Keratinocyte (primary cell): ENCODE data around the gene TP73. TPM values are rescaled to one million over a fixed set of nuclear protein-coding genes. Genes with fewer than 3 reads are reported as not detected.

ENCODE experiments used
- DNase-seq: peaks from one replicate; pipeline ENCODE4 v3.0.0-alpha.2; 2011; ENCODE audit warnings: low read depth, missing footprints, low spot score
- FAIRE-seq: peaks from 2 replicates; lab custom pipeline; 2011; peaks lifted over from hg19 to GRCh38; lab: Jason Lieb, UNC
- H2AFZ ChIP-seq: 2 replicates; pipeline ENCODE4 v1.6.0; 2012; ENCODE audit warnings: low read length, control low read depth, inconsistent platforms; ENCODE audit not compliant: control insufficient read depth
- H3K27ac ChIP-seq: 2 replicates; pipeline ENCODE4 v1.5.1; 2011; ENCODE audit warnings: low read length; ENCODE audit not compliant: control insufficient read depth, insufficient read depth
- H3K27me3 ChIP-seq: 3 replicates; pipeline ENCODE4 v1.6.0; 2011; ENCODE audit warnings: low read length; ENCODE audit not compliant: control insufficient read depth, insufficient read depth; ENCODE audit errors: extremely low read depth
- H3K36me3 ChIP-seq, 2 experiments: 2 replicates in 1 of 2; 3 replicates in 1 of 2; pipeline ENCODE4 v1.5.1; 2011; ENCODE audit warnings: low read length in 2 of 2, mild to moderate bottlenecking in 1 of 2; ENCODE audit not compliant: control insufficient read depth in 2 of 2, insufficient read depth in 2 of 2; ENCODE audit errors: extremely low read depth in 1 of 2
- H3K4me1 ChIP-seq: 3 replicates; pipeline ENCODE4 v1.5.1; 2011; ENCODE audit warnings: low read length; ENCODE audit not compliant: control insufficient read depth, insufficient read depth; ENCODE audit errors: extremely low read depth
- H3K4me2 ChIP-seq: 3 replicates; pipeline ENCODE4 v1.6.0; 2011; ENCODE audit warnings: low read depth, low read length; ENCODE audit not compliant: control insufficient read depth, insufficient read depth; ENCODE audit errors: extremely low read depth
- H3K4me3 ChIP-seq, 3 experiments: fragments of 200-600 bp in 1 of 3; sonication (generic) in 1 of 3; 2 replicates in 2 of 3; 3 replicates in 1 of 3; pipeline ENCODE4 v1.5.1; 2011 to 2016; ENCODE audit warnings: low read length in 3 of 3, mild to moderate bottlenecking in 3 of 3, control low read depth in 2 of 3, inconsistent platforms in 1 of 3, low read depth in 1 of 3, mixed read lengths in 1 of 3, mixed run types in 1 of 3, moderate library complexity in 1 of 3; ENCODE audit not compliant: control insufficient read depth in 2 of 3, insufficient read depth in 2 of 3; ENCODE audit errors: extremely low read depth in 1 of 3
- H3K79me2 ChIP-seq: 2 replicates; pipeline ENCODE4 v1.6.0; 2012; ENCODE audit warnings: low read length; ENCODE audit not compliant: control insufficient read depth, insufficient read depth
- H3K9ac ChIP-seq: 3 replicates; pipeline ENCODE4 v1.6.0; 2011; ENCODE audit warnings: low read length; ENCODE audit not compliant: control insufficient read depth, insufficient read depth; ENCODE audit errors: extremely low read depth
- H3K9me1 ChIP-seq: 3 replicates; pipeline ENCODE4 v1.6.0; 2011; ENCODE audit warnings: low read length; ENCODE audit not compliant: control insufficient read depth, insufficient read depth; ENCODE audit errors: extremely low read depth
- H3K9me3 ChIP-seq: 2 replicates; pipeline ENCODE4 v1.5.1; 2012; ENCODE audit warnings: low read depth, low read length; ENCODE audit not compliant: control insufficient read depth
- H4K20me1 ChIP-seq: 3 replicates; pipeline ENCODE4 v1.6.0; 2011; ENCODE audit warnings: low read length; ENCODE audit not compliant: control insufficient read depth, insufficient read depth; ENCODE audit errors: extremely low read depth
- EZH2 ChIP-seq: IDR thresholded peaks from one replicate; pipeline ENCODE4 v1.6.1; 2012; ENCODE audit warnings: inconsistent platforms, mild to moderate bottlenecking, low read length, moderate library complexity
- dilution Hi-C: fragments of 300-500 bp; cut with MboI; formaldehyde crosslinking; loops from one replicate; pipeline ENCODE4 v1.7.0; 2020; ENCODE audit warnings: low sequenced_read_pairs; ENCODE audit not compliant: extremely low pct_ligation_motif_present
- polyA plus RNA-seq, 5 experiments: library from polyadenylated mRNA; depleted of rRNA in 3 of 5; stranded (reverse) in 3 of 5; stranded (forward) in 1 of 5; unstranded in 1 of 5; fragments of >200 nt; gene quantifications; 1 replicate in 1 of 5; 2 replicates in 3 of 5; 3 replicates in 1 of 5; pipeline versions ENCODE4 v1.2.1 to v1.2.3, GENCODE V29; 2011 to 2012; ENCODE audit warnings: missing spikeins in 2 of 5, low read depth in 1 of 5, low replicate concordance in 1 of 5
- TF ChIP-seq, protein P1 (sequence below), 3 experiments: IDR thresholded peaks in 1 of 3; conservative IDR thresholded peaks in 1 of 3; optimal IDR thresholded peaks in 1 of 3; 2 replicates in 2 of 3; 3 replicates in 1 of 3; pipeline versions ENCODE3 to v1.5.1; 2011; ENCODE audit warnings: low read length in 3 of 3, mild to moderate bottlenecking in 3 of 3, moderate library complexity in 2 of 3, control low read depth in 1 of 3, inconsistent platforms in 1 of 3; ENCODE audit not compliant: insufficient read depth in 2 of 3; ENCODE audit errors: extremely low read depth in 1 of 3

Gene TP73
- polyA plus RNA-seq, 1 donor (not counting 4 experiments of a cell fraction or from before 2014, with no cell fraction given): 0.14 TPM

DNA sequence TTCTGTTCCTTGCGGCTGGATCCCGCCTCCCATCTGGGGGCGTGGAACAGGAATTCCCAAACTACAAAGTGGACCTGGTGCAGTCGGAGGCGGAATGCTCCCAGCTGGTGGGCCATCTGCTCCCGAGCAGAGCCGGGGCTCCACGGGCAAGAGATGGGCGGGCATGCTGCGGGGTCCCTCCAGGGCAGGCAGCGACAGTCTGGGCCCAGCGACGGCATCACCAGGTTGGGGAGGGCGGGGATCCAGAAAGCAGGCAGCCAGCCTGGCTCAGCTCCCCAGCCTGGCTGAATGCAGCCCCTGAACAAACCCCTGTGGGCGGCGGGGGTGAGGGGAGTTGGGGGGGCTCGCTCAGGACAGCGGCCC, 44.6 kb upstream of the TP73 start:
- peaks cover 27% of the 10 kb centered on the region for H3K27me3 ChIP-seq
- H3K9me1 ChIP-seq: no peaks in the 10 kb centered on the region
- TF ChIP-seq EZH2: no peak
- TF ChIP-seq, protein P1, sequence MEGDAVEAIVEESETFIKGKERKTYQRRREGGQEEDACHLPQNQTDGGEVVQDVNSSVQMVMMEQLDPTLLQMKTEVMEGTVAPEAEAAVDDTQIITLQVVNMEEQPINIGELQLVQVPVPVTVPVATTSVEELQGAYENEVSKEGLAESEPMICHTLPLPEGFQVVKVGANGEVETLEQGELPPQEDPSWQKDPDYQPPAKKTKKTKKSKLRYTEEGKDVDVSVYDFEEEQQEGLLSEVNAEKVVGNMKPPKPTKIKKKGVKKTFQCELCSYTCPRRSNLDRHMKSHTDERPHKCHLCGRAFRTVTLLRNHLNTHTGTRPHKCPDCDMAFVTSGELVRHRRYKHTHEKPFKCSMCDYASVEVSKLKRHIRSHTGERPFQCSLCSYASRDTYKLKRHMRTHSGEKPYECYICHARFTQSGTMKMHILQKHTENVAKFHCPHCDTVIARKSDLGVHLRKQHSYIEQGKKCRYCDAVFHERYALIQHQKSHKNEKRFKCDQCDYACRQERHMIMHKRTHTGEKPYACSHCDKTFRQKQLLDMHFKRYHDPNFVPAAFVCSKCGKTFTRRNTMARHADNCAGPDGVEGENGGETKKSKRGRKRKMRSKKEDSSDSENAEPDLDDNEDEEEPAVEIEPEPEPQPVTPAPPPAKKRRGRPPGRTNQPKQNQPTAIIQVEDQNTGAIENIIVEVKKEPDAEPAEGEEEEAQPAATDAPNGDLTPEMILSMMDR (optimal IDR thresholded peaks at IDR 0.05 in 1 of 3, IDR thresholded peaks at IDR 0.05 in 1 of 3, conservative IDR thresholded peaks at IDR 0.05 in 1 of 3; ENCODE audit: extremely low read depth in 1 of 3, insufficient read depth in 2 of 3, low read length in 3 of 3): no peak
- DNase-seq (no peak), FAIRE-seq (no peak)
- H2AFZ ChIP-seq: no peak overlapping the region
- no peak overlapping the region for H3K4me3 ChIP-seq
- H3K36me3 ChIP-seq: no peaks in the 10 kb centered on the region
- H3K27ac ChIP-seq: no peak overlapping the region
- H3K9ac ChIP-seq: no peak overlapping the region
- dilution Hi-C loops: no loop called here
- H3K4me2 ChIP-seq: no peak overlapping the region
- no peaks in the 10 kb centered on the region for H3K79me2 ChIP-seq
- H3K9me3 ChIP-seq: no peaks in the 10 kb centered on the region
- no peaks in the 10 kb centered on the region for H3K4me1 ChIP-seq
- no peaks in the 10 kb centered on the region for H4K20me1 ChIP-seq

DNA sequence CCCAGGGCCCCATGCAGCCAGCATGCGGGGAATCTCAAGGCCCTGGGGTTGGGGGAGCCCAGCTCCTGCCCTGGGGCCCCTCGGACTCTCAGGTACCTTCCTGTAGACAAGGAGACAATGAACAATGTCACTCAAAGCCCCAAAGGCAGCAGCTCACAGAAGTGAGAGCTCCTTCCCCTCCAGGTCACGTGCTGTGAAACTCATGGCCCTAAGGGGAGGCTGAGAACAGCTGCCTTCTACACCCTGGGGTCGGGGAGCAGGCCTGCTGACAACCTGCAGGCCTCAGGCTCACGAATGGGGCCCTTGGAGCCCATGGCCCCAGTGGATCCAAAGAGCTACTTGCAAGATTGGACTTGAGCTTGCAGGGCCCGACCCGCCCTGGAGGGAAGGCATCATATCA, 44.2 kb upstream of the TP73 start:
- Histone ChIP-seq H4K20me1 (no peaks in the 10 kb centered on the region), H3K9ac (no peak overlapping the region), H3K27ac (no peak overlapping the region), H3K27me3 (peaks cover 27% of the 10 kb centered on the region), H3K4me1 (peaks cover 1% of the 10 kb centered on the region), H3K4me2 (no peak overlapping the region), H3K79me2 (no peaks in the 10 kb centered on the region), H3K9me3 (no peaks in the 10 kb centered on the region), H3K4me3 (no peak overlapping the region), H3K36me3 (no peaks in the 10 kb centered on the region), H2AFZ (no peak overlapping the region), H3K9me1 (no peaks in the 10 kb centered on the region)
- FAIRE-seq (no peak), DNase-seq (no peak)
- TF ChIP-seq EZH2: no peak
- TF ChIP-seq, protein P1 (optimal IDR thresholded peaks at IDR 0.05 in 1 of 3, IDR thresholded peaks at IDR 0.05 in 1 of 3, conservative IDR thresholded peaks at IDR 0.05 in 1 of 3; ENCODE audit: extremely low read depth in 1 of 3, insufficient read depth in 2 of 3, low read length in 3 of 3): no peak
- dilution Hi-C loops: no loop called here
